Thyroid gland (tissue), 4 donors: ENCODE measurements around the gene RO60. TPM values are rescaled to one million over a fixed set of nuclear protein-coding genes. Genes with fewer than 3 reads are reported as not detected.

Source experiments
- DNase-seq, 2 donors: peaks; one replicate each; pipeline ENCODE4 v3.0.0-alpha.2; 2019
- H3K27ac ChIP-seq, 3 donors: fragments of 200-600 bp; sonication (generic); 1 replicate in 2 of 3; 2 replicates in 1 of 3; pipeline ENCODE4 v1.5.1; 2016 to 2019; ENCODE audit warnings: mild to moderate bottlenecking in 1 of 3, moderate library complexity in 1 of 3
- H3K27me3 ChIP-seq: fragments of 200-600 bp; sonication (generic); one replicate; pipeline ENCODE4 v1.5.1; 2019
- H3K36me3 ChIP-seq, 2 donors: fragments of 200-600 bp; sonication (generic); one replicate each; pipeline ENCODE4 v1.5.1; 2016 to 2019
- H3K4me1 ChIP-seq, 2 donors: fragments of 200-600 bp; sonication (generic); one replicate each; pipeline ENCODE4 v1.5.1; 2017 to 2019
- H3K4me3 ChIP-seq, 3 donors: fragments of 200-600 bp; sonication (generic); replicated peaks in 1 of 3; 1 replicate in 2 of 3; 2 replicates in 1 of 3; pipeline ENCODE4 v1.5.1; 2016; ENCODE audit warnings: mild to moderate bottlenecking in 1 of 3
- H3K9me3 ChIP-seq: fragments of 200-600 bp; sonication (generic); one replicate; pipeline ENCODE4 v1.5.1; 2017
- CTCF ChIP-seq, 6 experiments: fragments of 200-600 bp in 3 of 6; fragments of 450-650 bp in 3 of 6; sonication (generic) in 3 of 6; IDR thresholded peaks; one replicate each; pipeline ENCODE4 v1.5.1; 2016 to 2019; ENCODE audit warnings: antibody characterized with exemption in 6 of 6, mild to moderate bottlenecking in 2 of 6, inconsistent platforms in 1 of 6, moderate library complexity in 1 of 6
- POLR2A ChIP-seq, 2 donors: fragments of 450-650 bp; IDR thresholded peaks; one replicate each; pipeline ENCODE4 v1.6.1; 2017; ENCODE audit warnings: antibody characterized with exemption in 2 of 2, mild to moderate bottlenecking in 2 of 2, moderate library complexity in 1 of 2
- WGBS, 2 donors: methylation state at CpG; one replicate each; pipeline ENCODE4 v1.1.5; 2017; 5-methylcytosine and 5-hydroxymethylcytosine counted together
- intact Hi-C: fragments of 100-400 bp; cut with DNase I; formaldehyde crosslinking; loops from one replicate; pipeline ENCODE4 v1.15.1; 2023
- small RNA-seq: library from RNA; depleted of rRNA; stranded (forward); fragments of <200 nt; gene quantifications from one replicate; pipeline ENCODE3, GENCODE V24; 2016
- total RNA-seq, 4 donors: library from RNA; depleted of rRNA; stranded (reverse); fragments of >200 nt; gene quantifications; one replicate each; pipeline ENCODE4 v1.2.3, GENCODE V29; 2016

The RO60 gene
- total RNA-seq, 4 donors from 2014 or later: 90.1 to 129 (median 102) TPM

GRCh38 chr1:193105821-193106177 is 46.4 kb downstream of the RO60 start:
- Histone ChIP-seq H3K27me3 (no peaks in the 10 kb centered on the region), H3K27ac (peak overlapping the region; percentile 78 to 87 (median 82)), H3K4me1 (peaks cover 9 to 11% of the 10 kb centered on the region in 2 donors), H3K9me3 (no peaks in the 10 kb centered on the region), H3K4me3 (peak overlapping the region in 2 of 3 donors; percentile 42 to 82), H3K36me3 (no peaks in the 10 kb centered on the region)
- no peak for DNase-seq
- 61 to 62% methylated on average over 4 of the region's 4 CpGs for WGBS, 2 donors
- intact Hi-C loops: no loop called here
- TF ChIP-seq POLR2A (IDR thresholded peaks at IDR 0.05) (no peak), CTCF (IDR thresholded peaks at IDR 0.05) (no peak)

- Histone ChIP-seq H3K36me3 (no peaks in the 10 kb centered on the region), H3K27ac (no peak overlapping the region), H3K9me3 (no peaks in the 10 kb centered on the region), H3K27me3 (no peaks in the 10 kb centered on the region), H3K4me1 (peaks cover 11 to 18% of the 10 kb centered on the region in 2 donors), H3K4me3 (no peak overlapping the region)
- no peak for DNase-seq
- TF ChIP-seq POLR2A (IDR thresholded peaks at IDR 0.05): no peak
- TF ChIP-seq CTCF (IDR thresholded peaks at IDR 0.05): no peak
- WGBS, 2 donors: 81 to 84% methylated on average over 3 of the region's 3 CpGs
- intact Hi-C loops: no loop called here
Measured at GRCh38 chr1:193108471-193108870, 49.1 kb downstream of the RO60 start.

Small RNA genes within 50 kb of the gene (small RNA-seq; reads per million reads assigned to genes)
- not detected for gene SCARNA18B

Other genes starting within 250 kb of the RO60 start
- gene UCHL5, start 252 bp upstream of the RO60 start, total RNA-seq: 10 to 100 TPM; 24.5 to 31.1 (median 26.2) TPM
- gene GLRX2, start 45.8 kb downstream of the RO60 start, total RNA-seq: 10 to 100 TPM in 1 of 4 donors, 1 to 10 TPM in 3; 4.5 to 23.0 (median 6.1) TPM
- gene CDC73, start 62.4 kb downstream of the RO60 start, total RNA-seq: 10 to 100 TPM; 44.6 to 70.0 (median 50.5) TPM
- gene B3GALT2, start 127.0 kb downstream of the RO60 start, total RNA-seq: 1 to 10 TPM in 3 of 4 donors, under 1 TPM in 1; 0.67 to 1.7 (median 1.6) TPM